Loucy (cell line): Measurements from ENCODE around the gene SEMA4C.

Source experiments
- H2AFZ ChIP-seq: fragments of 200-600 bp; sonication (generic); 2 replicates; pipeline ENCODE4 v1.6.0; 2016; ENCODE audit warnings: antibody characterized with exemption, mild to moderate bottlenecking, low read length, moderate library complexity
- H3F3A ChIP-seq: fragments of 200-600 bp; 2 replicates; pipeline ENCODE4 v1.6.0; 2016; ENCODE audit warnings: antibody characterized with exemption, low read depth, mild to moderate bottlenecking
- H3K27me3 ChIP-seq: fragments of 200-600 bp; sonication (generic); 2 replicates; pipeline ENCODE4 v1.6.1; 2014; ENCODE audit warnings: low read length, mild to moderate bottlenecking; ENCODE audit not compliant: insufficient read depth, poor library complexity, severe bottlenecking
- H3K36me3 ChIP-seq: fragments of 200-600 bp; sonication (generic); 2 replicates; pipeline ENCODE4 v1.6.1; 2016; ENCODE audit warnings: low read length; ENCODE audit not compliant: insufficient read depth
- H3K4me1 ChIP-seq: fragments of 200-600 bp; sonication (generic); 2 replicates; pipeline ENCODE4 v1.5.1; 2014; ENCODE audit warnings: low read length, mild to moderate bottlenecking; ENCODE audit not compliant: insufficient read depth, poor library complexity, severe bottlenecking
- H3K4me2 ChIP-seq: fragments of 200-600 bp; sonication (generic); 2 replicates; pipeline ENCODE4 v1.6.0; 2014; ENCODE audit warnings: antibody characterized with exemption, low read length, low read depth, mild to moderate bottlenecking; ENCODE audit not compliant: poor library complexity, severe bottlenecking
- H3K4me3 ChIP-seq: fragments of 200-600 bp; sonication (generic); 2 replicates; pipeline ENCODE4 v1.5.1; 2014; ENCODE audit warnings: low read length, mild to moderate bottlenecking, mixed read lengths; ENCODE audit not compliant: poor library complexity, severe bottlenecking
- H3K79me2 ChIP-seq: fragments of 200-600 bp; sonication (generic); 2 replicates; pipeline ENCODE4 v1.6.1; 2014; ENCODE audit warnings: low read length; ENCODE audit not compliant: insufficient read depth
- H3K9ac ChIP-seq: fragments of 200-600 bp; sonication (generic); 2 replicates; pipeline ENCODE4 v1.6.0; 2014; ENCODE audit warnings: mild to moderate bottlenecking, low read depth, low read length, moderate library complexity; ENCODE audit not compliant: poor library complexity, severe bottlenecking
- H3K9me2 ChIP-seq: fragments of 200-600 bp; sonication (generic); replicated peaks from 2 replicates; pipeline ENCODE4 v1.6.1; 2016; ENCODE audit warnings: low read depth, low read length, mixed read lengths
- H3K9me3 ChIP-seq: fragments of 200-600 bp; sonication (generic); 2 replicates; pipeline ENCODE4 v1.6.1; 2014; ENCODE audit warnings: mild to moderate bottlenecking, antibody characterized with exemption, low read length, low read depth; ENCODE audit not compliant: insufficient read depth
- H4K20me1 ChIP-seq: fragments of 200-600 bp; sonication (generic); 2 replicates; pipeline ENCODE4 v1.6.0; 2014; ENCODE audit warnings: antibody characterized with exemption, low read length, mild to moderate bottlenecking; ENCODE audit not compliant: insufficient read depth, poor library complexity, severe bottlenecking
- EZH2phosphoT487 ChIP-seq: fragments of 200-600 bp; IDR thresholded peaks from 2 replicates; pipeline ENCODE4 v1.6.1; 2018; ENCODE audit warnings: antibody characterized with exemption, mild to moderate bottlenecking, moderate library complexity, borderline replicate concordance
- TF ChIP-seq, protein P1 (sequence below): fragments of 200-600 bp; sonication (generic); conservative IDR thresholded peaks from 2 replicates; pipeline ENCODE4 v1.5.1; 2014; ENCODE audit warnings: mild to moderate bottlenecking, antibody characterized with exemption, low read length

The SEMA4C gene

DNA sequence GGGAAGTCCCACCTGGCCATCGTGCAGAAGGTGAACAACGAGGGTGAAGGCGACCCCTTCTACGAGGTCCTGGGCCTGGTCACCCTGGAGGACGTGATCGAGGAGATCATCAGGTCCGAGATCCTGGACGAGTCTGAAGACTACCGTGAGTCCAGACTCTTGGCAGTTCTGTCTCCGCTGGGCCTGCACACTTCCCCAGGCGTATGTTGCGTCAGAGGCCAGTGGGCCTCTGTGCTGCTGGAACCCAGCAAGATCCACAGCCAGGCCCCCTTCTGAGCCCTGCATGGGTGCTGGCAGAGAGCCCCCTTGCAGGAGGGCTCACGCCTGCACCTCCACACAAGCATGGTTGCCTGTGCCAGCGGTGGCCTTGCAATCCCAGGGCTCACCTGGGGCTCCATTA, 44.8 kb downstream of the SEMA4C start:
- Histone ChIP-seq H3K79me2 (peaks cover 43% of the 10 kb centered on the region), H3K9ac (no peak overlapping the region), H3K9me2 (no peaks in the 10 kb centered on the region), H2AFZ (no peak overlapping the region), H3K4me3 (no peak overlapping the region), H4K20me1 (peaks cover 40% of the 10 kb centered on the region), H3K4me2 (no peak overlapping the region), H3K4me1 (peaks cover 20% of the 10 kb centered on the region), H3F3A (no peaks in the 10 kb centered on the region), H3K9me3 (no peaks in the 10 kb centered on the region), H3K27me3 (no peaks in the 10 kb centered on the region), H3K36me3 (peaks cover 62% of the 10 kb centered on the region)
- no peak for TF ChIP-seq EZH2phosphoT487
- TF ChIP-seq, protein P1, sequence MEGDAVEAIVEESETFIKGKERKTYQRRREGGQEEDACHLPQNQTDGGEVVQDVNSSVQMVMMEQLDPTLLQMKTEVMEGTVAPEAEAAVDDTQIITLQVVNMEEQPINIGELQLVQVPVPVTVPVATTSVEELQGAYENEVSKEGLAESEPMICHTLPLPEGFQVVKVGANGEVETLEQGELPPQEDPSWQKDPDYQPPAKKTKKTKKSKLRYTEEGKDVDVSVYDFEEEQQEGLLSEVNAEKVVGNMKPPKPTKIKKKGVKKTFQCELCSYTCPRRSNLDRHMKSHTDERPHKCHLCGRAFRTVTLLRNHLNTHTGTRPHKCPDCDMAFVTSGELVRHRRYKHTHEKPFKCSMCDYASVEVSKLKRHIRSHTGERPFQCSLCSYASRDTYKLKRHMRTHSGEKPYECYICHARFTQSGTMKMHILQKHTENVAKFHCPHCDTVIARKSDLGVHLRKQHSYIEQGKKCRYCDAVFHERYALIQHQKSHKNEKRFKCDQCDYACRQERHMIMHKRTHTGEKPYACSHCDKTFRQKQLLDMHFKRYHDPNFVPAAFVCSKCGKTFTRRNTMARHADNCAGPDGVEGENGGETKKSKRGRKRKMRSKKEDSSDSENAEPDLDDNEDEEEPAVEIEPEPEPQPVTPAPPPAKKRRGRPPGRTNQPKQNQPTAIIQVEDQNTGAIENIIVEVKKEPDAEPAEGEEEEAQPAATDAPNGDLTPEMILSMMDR: no peak

DNA sequence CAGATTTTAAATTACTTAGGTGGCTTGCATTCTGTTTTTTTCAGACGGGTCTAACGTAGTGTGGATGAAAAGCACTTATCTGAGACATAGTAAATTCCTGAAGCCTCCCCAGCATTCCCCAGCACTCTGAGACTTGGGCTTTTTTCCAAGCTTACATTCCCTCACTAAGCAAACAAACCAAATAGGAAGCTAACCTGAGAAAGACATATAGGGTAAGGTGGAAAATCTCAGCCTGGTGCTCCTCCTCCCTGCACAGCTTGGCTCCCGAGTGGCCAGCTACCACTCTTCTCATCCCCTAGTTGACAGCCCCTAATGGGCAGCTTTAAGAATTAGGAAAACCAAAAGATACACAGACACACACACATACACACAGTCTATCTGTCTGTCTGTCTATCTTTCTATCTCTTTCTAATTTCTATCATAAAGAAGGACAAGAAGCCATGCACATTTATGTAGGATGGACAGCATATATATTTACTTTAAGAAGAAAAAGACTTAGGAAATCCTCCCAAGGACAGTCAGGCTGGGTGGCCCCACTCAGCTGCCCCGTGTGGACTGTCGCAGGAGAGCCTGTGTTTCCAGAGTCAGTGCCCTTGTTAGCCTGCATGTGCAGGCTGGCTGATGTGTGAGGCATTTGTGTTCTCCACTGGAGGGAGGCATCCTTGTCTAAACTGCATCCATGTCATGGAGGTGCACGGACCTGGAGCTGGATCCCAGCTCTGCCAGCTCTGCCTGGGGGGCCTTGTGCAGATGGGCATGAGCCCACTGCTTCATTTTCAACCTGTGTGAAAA, 45.6 kb downstream of the SEMA4C start:
- Histone ChIP-seq H3K79me2 (peaks cover 50% of the 10 kb centered on the region), H3K9me2 (no peaks in the 10 kb centered on the region), H3F3A (no peaks in the 10 kb centered on the region), H3K36me3 (peaks cover 54% of the 10 kb centered on the region), H3K4me1 (peaks cover 28% of the 10 kb centered on the region), H3K4me2 (no peak overlapping the region), H3K4me3 (no peak overlapping the region), H4K20me1 (peaks cover 48% of the 10 kb centered on the region), H3K9ac (no peak overlapping the region), H3K27me3 (no peaks in the 10 kb centered on the region), H2AFZ (no peak overlapping the region), H3K9me3 (no peaks in the 10 kb centered on the region)
- TF ChIP-seq, protein P1: no peak
- no peak for TF ChIP-seq EZH2phosphoT487

DNA sequence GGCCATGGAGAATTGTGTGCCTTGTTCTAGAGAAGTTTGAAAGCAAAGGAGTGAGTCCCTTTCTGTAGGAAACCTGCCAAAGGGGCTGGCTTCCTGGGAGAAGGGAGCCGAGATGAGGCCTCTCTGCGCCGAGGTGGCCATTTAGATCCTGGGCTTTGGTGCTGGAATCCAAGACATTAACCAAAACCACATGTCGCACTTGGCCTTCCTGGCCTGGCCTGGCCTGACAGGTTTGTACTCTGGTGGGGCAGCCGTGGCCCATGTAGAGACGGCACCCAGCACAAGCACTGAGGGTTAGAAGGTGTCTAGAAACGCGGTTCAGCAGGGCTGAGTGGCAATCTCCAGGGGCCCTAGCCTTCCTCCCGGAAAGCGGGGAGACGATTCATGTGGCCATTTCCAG, 46.7 kb downstream of the SEMA4C start:
- H2AFZ ChIP-seq: no peak overlapping the region
- H3K4me1 ChIP-seq: peaks cover 39% of the 10 kb centered on the region
- H3K9me2 ChIP-seq: no peaks in the 10 kb centered on the region
- no peak overlapping the region for H3K4me3 ChIP-seq
- no peaks in the 10 kb centered on the region for H3K9me3 ChIP-seq
- no peaks in the 10 kb centered on the region for H3F3A ChIP-seq
- no peak overlapping the region for H3K4me2 ChIP-seq
- H4K20me1 ChIP-seq: peaks cover 58% of the 10 kb centered on the region
- H3K36me3 ChIP-seq: peaks cover 46% of the 10 kb centered on the region
- no peak for TF ChIP-seq EZH2phosphoT487
- TF ChIP-seq, protein P1: no peak
- peak overlapping the region; percentile 21 for H3K9ac ChIP-seq
- no peaks in the 10 kb centered on the region for H3K27me3 ChIP-seq
- H3K79me2 ChIP-seq: peaks cover 61% of the 10 kb centered on the region
